HepG2 (cell line): ENCODE results near the gene DDX24. TPM values are rescaled to one million over a fixed set of nuclear protein-coding genes. Genes with fewer than 3 reads are reported as not detected.

ENCODE experiments used
- BHLHE40 ChIP-seq: IDR thresholded peaks from 2 replicates; pipeline ENCODE4 v1.6.1; 2011; ENCODE audit warnings: low read length, improper control_type of control experiment
- DMAP1 ChIP-seq: IDR thresholded peaks from 2 replicates; pipeline ENCODE4 v1.6.1; 2016
- EHMT2 ChIP-seq: fragments of 200-600 bp; sonication (generic); IDR thresholded peaks from 2 replicates; pipeline ENCODE4 v1.7.0; 2017; ENCODE audit warnings: antibody characterized with exemption, low read depth, low read length, borderline replicate concordance
- EZH2 ChIP-seq: conservative IDR thresholded peaks from 2 replicates; pipeline ENCODE4 v1.6.1; 2012; ENCODE audit warnings: mild to moderate bottlenecking, low read depth, low read length, moderate library complexity
- KIAA2018 ChIP-seq: sonication (generic); formaldehyde crosslinking; IDR thresholded peaks from 2 replicates; pipeline ENCODE4 v1.5.0; 2020; ENCODE audit warnings: mild to moderate bottlenecking, missing genetic modification reagents, borderline replicate concordance
- PHB2 ChIP-seq: fragments of 450-650 bp; IDR thresholded peaks from 2 replicates; pipeline ENCODE4 v1.6.1; 2018; ENCODE audit not compliant: partially characterized antibody
- SMARCE1 ChIP-seq: fragments of 450-650 bp; IDR thresholded peaks from 2 replicates; pipeline ENCODE4 v1.6.1; 2017; ENCODE audit warnings: borderline replicate concordance
- TBX3 ChIP-seq: fragments of 450-650 bp; IDR thresholded peaks from 2 replicates; pipeline ENCODE4 v1.6.1; 2017; ENCODE audit warnings: antibody characterized with exemption, mild to moderate bottlenecking, inconsistent platforms, borderline replicate concordance
- TRIM22 ChIP-seq: fragments of 450-650 bp; IDR thresholded peaks from 2 replicates; pipeline ENCODE4 v1.6.1; 2017
- YY1 ChIP-seq: IDR thresholded peaks from 2 replicates; pipeline ENCODE4 v1.6.1; 2011; ENCODE audit warnings: low read length, low read depth, moderate library complexity, mild to moderate bottlenecking; ENCODE audit not compliant: insufficient read depth, insufficient replicate concordance
- ZIK1 ChIP-seq: sonication (generic); formaldehyde crosslinking; IDR thresholded peaks from 2 replicates; pipeline ENCODE4 v1.5.0; 2020; ENCODE audit warnings: mild to moderate bottlenecking, low read depth, missing genetic modification reagents, borderline replicate concordance
- ZNF3 ChIP-seq: IDR thresholded peaks from 2 replicates; pipeline ENCODE4 v1.7.0; 2017; ENCODE audit warnings: inconsistent platforms
- ZNF761 ChIP-seq: sonication (generic); formaldehyde crosslinking; conservative IDR thresholded peaks from 2 replicates; pipeline ENCODE4 v1.4.0; 2020; ENCODE audit warnings: mild to moderate bottlenecking, missing genetic modification reagents
- polyA plus RNA-seq, 8 experiments: library from polyadenylated mRNA; depleted of rRNA in 3 of 8; stranded (reverse) in 7 of 8; unstranded in 1 of 8; fragments of >200 nt; fragmentation: Illumina TruSeq in 4 of 8; extraction: Trizol in 4 of 8; gene quantifications; 2 replicates each; pipeline versions ENCODE4 v1.2.1 to v1.2.3, GENCODE V29; 2011 to 2016; ENCODE audit warnings: low read depth in 4 of 8, missing spikeins in 1 of 8, mixed read lengths in 1 of 8; ENCODE audit not compliant: insufficient read depth in 1 of 8
- total RNA-seq, 5 experiments: library from RNA; depleted of rRNA; stranded (reverse); fragments of >200 nt; fragmentation: Illumina TruSeq; extraction: Trizol; gene quantifications; 2 replicates each; pipeline ENCODE4 v1.2.3, GENCODE V29; 2016; ENCODE audit warnings: low read depth in 1 of 5
- TF ChIP-seq, protein P1 (sequence below): sonication (generic); formaldehyde crosslinking; IDR thresholded peaks from 2 replicates; pipeline ENCODE4 v1.8.1; 2022; ENCODE audit warnings: low read depth, mild to moderate bottlenecking, missing genetic modification reagents
- TF ChIP-seq, protein P2 (sequence below): sonication (generic); formaldehyde crosslinking; IDR thresholded peaks from 2 replicates; pipeline ENCODE4 v1.4.0; 2020; ENCODE audit warnings: mild to moderate bottlenecking, missing genetic modification reagents

The DDX24 gene
- total and polyA plus RNA-seq, 2 of the 13 experiments (the other 11 are each of a cell fraction or from before 2014, with no cell fraction given) = 67.3 to 149 TPM

- TF ChIP-seq KIAA2018 (CRISPR knock-in tag) = no peak
- no peak for TF ChIP-seq ZIK1 (CRISPR knock-in tag)
- TF ChIP-seq TBX3 = no peak
- no peak for TF ChIP-seq EHMT2
- TF ChIP-seq, protein P1, sequence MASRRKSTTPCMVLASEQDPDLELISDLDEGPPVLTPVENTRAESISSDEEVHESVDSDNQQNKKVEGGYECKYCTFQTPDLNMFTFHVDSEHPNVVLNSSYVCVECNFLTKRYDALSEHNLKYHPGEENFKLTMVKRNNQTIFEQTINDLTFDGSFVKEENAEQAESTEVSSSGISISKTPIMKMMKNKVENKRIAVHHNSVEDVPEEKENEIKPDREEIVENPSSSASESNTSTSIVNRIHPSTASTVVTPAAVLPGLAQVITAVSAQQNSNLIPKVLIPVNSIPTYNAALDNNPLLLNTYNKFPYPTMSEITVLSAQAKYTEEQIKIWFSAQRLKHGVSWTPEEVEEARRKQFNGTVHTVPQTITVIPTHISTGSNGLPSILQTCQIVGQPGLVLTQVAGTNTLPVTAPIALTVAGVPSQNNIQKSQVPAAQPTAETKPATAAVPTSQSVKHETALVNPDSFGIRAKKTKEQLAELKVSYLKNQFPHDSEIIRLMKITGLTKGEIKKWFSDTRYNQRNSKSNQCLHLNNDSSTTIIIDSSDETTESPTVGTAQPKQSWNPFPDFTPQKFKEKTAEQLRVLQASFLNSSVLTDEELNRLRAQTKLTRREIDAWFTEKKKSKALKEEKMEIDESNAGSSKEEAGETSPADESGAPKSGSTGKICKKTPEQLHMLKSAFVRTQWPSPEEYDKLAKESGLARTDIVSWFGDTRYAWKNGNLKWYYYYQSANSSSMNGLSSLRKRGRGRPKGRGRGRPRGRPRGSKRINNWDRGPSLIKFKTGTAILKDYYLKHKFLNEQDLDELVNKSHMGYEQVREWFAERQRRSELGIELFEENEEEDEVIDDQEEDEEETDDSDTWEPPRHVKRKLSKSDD (CRISPR knock-in tag) = no peak
- TF ChIP-seq PHB2 = no peak
- TF ChIP-seq ZNF761 = no peak
- TF ChIP-seq, protein P2, sequence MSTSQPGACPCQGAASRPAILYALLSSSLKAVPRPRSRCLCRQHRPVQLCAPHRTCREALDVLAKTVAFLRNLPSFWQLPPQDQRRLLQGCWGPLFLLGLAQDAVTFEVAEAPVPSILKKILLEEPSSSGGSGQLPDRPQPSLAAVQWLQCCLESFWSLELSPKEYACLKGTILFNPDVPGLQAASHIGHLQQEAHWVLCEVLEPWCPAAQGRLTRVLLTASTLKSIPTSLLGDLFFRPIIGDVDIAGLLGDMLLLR (CRISPR knock-in tag) = no peak
- TF ChIP-seq ZNF3 (CRISPR knock-in tag) = no peak
- peak; percentile 53 for TF ChIP-seq YY1
- no peak for TF ChIP-seq SMARCE1
- peak; percentile 51; the same call in 1 of the 2 replicates for TF ChIP-seq DMAP1
- no peak for TF ChIP-seq TRIM22
- peak; percentile 10; the same call in 1 of the 2 replicates for TF ChIP-seq BHLHE40
- TF ChIP-seq EZH2 = no peak
These were observed 58.2 kb downstream of the DDX24 start (continued) for GRCh38 chr14:94022532-94023411.
